Caki2 (cell line): Measurements from ENCODE around the gene AQP1. TPM values are rescaled to one million over a fixed set of nuclear protein-coding genes. Genes with fewer than 3 reads are reported as not detected.

Experiments used
- total RNA-seq: library from RNA; depleted of rRNA; stranded (reverse); fragments of >200 nt; shearing (Covaris generic); gene quantifications from 2 replicates; pipeline ENCODE4 v1.2.3, GENCODE V29; 2014; ENCODE audit warnings: low replicate concordance; rRNA removed

Gene AQP1
- total RNA-seq, 1 experiment from 2014 or later, result not detected

Other genes starting within 250 kb of the AQP1 start
- not detected in 2 replicates for gene CRHR2, start 229.4 kb upstream of the AQP1 start, total RNA-seq
- not detected in 2 replicates for gene INMT, start 159.7 kb upstream of the AQP1 start, total RNA-seq
- 3.6 and 4.0 TPM in 2 replicates for gene MINDY4, start 140.4 kb upstream of the AQP1 start, total RNA-seq
- gene GHRHR, start 52.1 kb downstream of the AQP1 start, total RNA-seq, result not detected in 2 replicates
- not detected in 2 replicates for gene ADCYAP1R1, start 140.5 kb downstream of the AQP1 start, total RNA-seq